PC-9 (cell line): Measurements from ENCODE around the gene FAM171A1. TPM values are rescaled to one million over a fixed set of nuclear protein-coding genes. Genes with fewer than 3 reads are reported as not detected.

Source experiments
- BruUV-seq: library from RNA; stranded (reverse); fragments of 400-500 nt; replicated peaks from 2 replicates; lab custom pipeline; 2021; lab: Mats Ljungman, UMichigan
- CTCF ChIA-PET: fragments of 300-600 bp; sonication (Branson Sonifier 250); formaldehyde crosslinking; loops from one replicate; lab custom pipeline; 2022; ENCODE audit warnings: antibody characterized with exemption; lab: Charles Lee
- POLR2A ChIA-PET: fragments of 300-600 bp; sonication (Branson Sonifier 250); formaldehyde crosslinking; loops from one replicate; lab custom pipeline; 2022; ENCODE audit warnings: antibody characterized with exemption; ENCODE audit not compliant: unreplicated experiment; lab: Charles Lee
- DNase-seq, 2 experiments: peaks; one replicate each; pipeline versions ENCODE4 v3.0.0 to v3.0.0-alpha.2; 2015 to 2022; ENCODE audit warnings: mixed read lengths in 1 of 2
- H2AFZ ChIP-seq: fragments of 200-600 bp; sonication (generic); 2 replicates; pipeline ENCODE4 v1.8.1; 2017; ENCODE audit warnings: antibody characterized with exemption
- H3F3A ChIP-seq: fragments of 200-600 bp; sonication (generic); 2 replicates; pipeline ENCODE4 v1.8.1; 2017; ENCODE audit warnings: antibody characterized with exemption, mild to moderate bottlenecking, low read depth; ENCODE audit not compliant: insufficient read depth
- H3K27ac ChIP-seq: fragments of 200-600 bp; sonication (generic); 2 replicates; pipeline ENCODE4 v1.6.1; 2016; ENCODE audit warnings: mixed run types
- H3K27me3 ChIP-seq: fragments of 200-600 bp; sonication (generic); 2 replicates; pipeline ENCODE4 v1.6.1; 2016; ENCODE audit warnings: low read depth, mixed run types; ENCODE audit not compliant: insufficient read depth
- H3K36me3 ChIP-seq: fragments of 200-600 bp; sonication (generic); 2 replicates; pipeline ENCODE4 v1.6.1; 2016; ENCODE audit warnings: low read depth, mixed run types
- H3K4me1 ChIP-seq: fragments of 200-600 bp; sonication (generic); replicated peaks from 2 replicates; pipeline ENCODE4 v1.6.1; 2016; ENCODE audit warnings: mixed run types; ENCODE audit not compliant: insufficient read depth
- H3K4me2 ChIP-seq: fragments of 200-600 bp; sonication (generic); 2 replicates; pipeline ENCODE4 v1.6.1; 2017; ENCODE audit warnings: mixed run types
- H3K4me3 ChIP-seq: fragments of 200-600 bp; sonication (generic); 2 replicates; pipeline ENCODE4 v1.6.1; 2016; ENCODE audit warnings: mixed run types
- H3K79me2 ChIP-seq: fragments of 200-600 bp; sonication (generic); 2 replicates; pipeline ENCODE4 v1.6.1; 2017; ENCODE audit warnings: low read depth, mixed run types
- H3K9me2 ChIP-seq: fragments of 200-600 bp; sonication (generic); 2 replicates; pipeline ENCODE4 v1.8.1; 2017; ENCODE audit warnings: mild to moderate bottlenecking; ENCODE audit not compliant: insufficient read depth
- H3K9me3 ChIP-seq: fragments of 200-600 bp; sonication (generic); 2 replicates; pipeline ENCODE4 v1.8.1; 2016; ENCODE audit warnings: low read depth; ENCODE audit not compliant: insufficient read depth
- H4K20me1 ChIP-seq: fragments of 200-600 bp; sonication (generic); 2 replicates; pipeline ENCODE4 v1.8.1; 2017; ENCODE audit not compliant: insufficient read depth
- EZH2 ChIP-seq: fragments of 200-600 bp; sonication (generic); IDR thresholded peaks from 2 replicates; pipeline ENCODE4 v1.8.0; 2017; ENCODE audit warnings: antibody characterized with exemption, low read depth
- intact Hi-C: fragments of 100-400 bp; cut with micrococcal nuclease; formaldehyde crosslinking; loops from one replicate; pipeline ENCODE4 v1.10.0; 2022; ENCODE audit not compliant: unreplicated experiment
- total RNA-seq: library from RNA; stranded (reverse); gene quantifications from 2 replicates; pipeline ENCODE4 v1.2.3, GENCODE V29; 2021
- TF ChIP-seq, protein P1 (sequence below): fragments of 200-600 bp; sonication (generic); conservative IDR thresholded peaks from 2 replicates; pipeline ENCODE4 v1.6.1; 2017; ENCODE audit warnings: mixed run types, antibody characterized with exemption, mild to moderate bottlenecking, moderate library complexity

The FAM171A1 gene
- total RNA-seq, 1 experiment from 2014 or later = 3.0 TPM

DNA sequence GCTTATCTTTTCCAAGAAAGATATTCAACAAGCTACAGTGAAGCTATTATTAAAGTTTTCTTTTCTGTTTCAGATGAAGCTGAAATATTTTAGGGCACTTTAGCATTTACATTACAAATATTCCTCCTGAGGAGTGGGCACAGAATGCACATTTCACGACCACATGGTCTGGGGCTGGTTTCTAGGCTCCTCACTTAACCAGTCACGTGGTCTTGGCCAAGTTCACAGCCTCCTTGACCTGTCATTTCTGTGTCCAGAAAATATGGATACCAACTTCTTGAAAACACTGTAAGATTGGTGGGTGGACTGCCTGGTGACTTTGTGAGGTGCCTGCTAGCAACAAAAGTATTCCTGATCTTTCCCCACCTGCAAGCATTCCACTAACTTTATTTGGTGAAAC, 70.9 kb downstream of the FAM171A1 start:
- Histone ChIP-seq H3K4me2 (no peak overlapping the region), H3K4me1 (no peaks in the 10 kb centered on the region), H2AFZ (no peak overlapping the region), H3K4me3 (no peak overlapping the region), H3F3A (no peaks in the 10 kb centered on the region), H3K27me3 (peaks cover 72% of the 10 kb centered on the region), H4K20me1 (no peaks in the 10 kb centered on the region), H3K9me2 (no peaks in the 10 kb centered on the region), H3K27ac (no peak overlapping the region), H3K9me3 (no peaks in the 10 kb centered on the region), H3K79me2 (no peaks in the 10 kb centered on the region), H3K36me3 (no peaks in the 10 kb centered on the region)
- BruUV-seq = no TSS peak
- TF ChIP-seq EZH2 = no peak
- DNase-seq = no peak
- intact Hi-C loops = no loop called here
- CTCF ChIA-PET = no interaction called here
- POLR2A ChIA-PET = no interaction called here

DNA sequence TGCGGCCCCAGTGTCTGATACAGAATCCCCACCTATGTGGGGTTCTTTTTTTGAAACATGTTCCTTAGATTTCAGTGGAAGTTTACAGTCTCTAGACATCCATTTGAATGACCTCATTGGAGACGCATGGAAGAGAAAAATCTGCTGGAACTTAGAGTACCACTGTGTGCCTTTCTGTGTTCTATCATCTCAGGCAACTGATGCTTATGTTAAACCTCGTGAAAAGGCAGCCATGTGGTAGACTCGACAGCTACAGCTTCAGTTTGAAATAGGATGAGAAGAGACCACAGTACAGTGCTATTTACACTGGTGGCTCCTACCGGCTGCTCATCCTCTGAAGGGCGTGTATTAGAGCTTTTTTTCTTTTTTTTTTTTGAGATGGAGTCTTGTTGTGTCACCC, 74.4 kb downstream of the FAM171A1 start:
- Histone ChIP-seq H3K79me2 (no peaks in the 10 kb centered on the region), H4K20me1 (no peaks in the 10 kb centered on the region), H3K27ac (no peak overlapping the region), H3K4me2 (no peak overlapping the region), H3K9me2 (no peaks in the 10 kb centered on the region), H2AFZ (no peak overlapping the region), H3K4me1 (no peaks in the 10 kb centered on the region), H3K4me3 (no peak overlapping the region), H3K9me3 (no peaks in the 10 kb centered on the region), H3K36me3 (no peaks in the 10 kb centered on the region), H3F3A (no peaks in the 10 kb centered on the region), H3K27me3 (peaks cover 58% of the 10 kb centered on the region)
- CTCF ChIA-PET = no interaction called here
- no peak for DNase-seq
- POLR2A ChIA-PET = no interaction called here
- intact Hi-C loops = no loop called here
- TF ChIP-seq, protein P1, sequence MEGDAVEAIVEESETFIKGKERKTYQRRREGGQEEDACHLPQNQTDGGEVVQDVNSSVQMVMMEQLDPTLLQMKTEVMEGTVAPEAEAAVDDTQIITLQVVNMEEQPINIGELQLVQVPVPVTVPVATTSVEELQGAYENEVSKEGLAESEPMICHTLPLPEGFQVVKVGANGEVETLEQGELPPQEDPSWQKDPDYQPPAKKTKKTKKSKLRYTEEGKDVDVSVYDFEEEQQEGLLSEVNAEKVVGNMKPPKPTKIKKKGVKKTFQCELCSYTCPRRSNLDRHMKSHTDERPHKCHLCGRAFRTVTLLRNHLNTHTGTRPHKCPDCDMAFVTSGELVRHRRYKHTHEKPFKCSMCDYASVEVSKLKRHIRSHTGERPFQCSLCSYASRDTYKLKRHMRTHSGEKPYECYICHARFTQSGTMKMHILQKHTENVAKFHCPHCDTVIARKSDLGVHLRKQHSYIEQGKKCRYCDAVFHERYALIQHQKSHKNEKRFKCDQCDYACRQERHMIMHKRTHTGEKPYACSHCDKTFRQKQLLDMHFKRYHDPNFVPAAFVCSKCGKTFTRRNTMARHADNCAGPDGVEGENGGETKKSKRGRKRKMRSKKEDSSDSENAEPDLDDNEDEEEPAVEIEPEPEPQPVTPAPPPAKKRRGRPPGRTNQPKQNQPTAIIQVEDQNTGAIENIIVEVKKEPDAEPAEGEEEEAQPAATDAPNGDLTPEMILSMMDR = no peak
- TF ChIP-seq EZH2 = no peak
- no TSS peak for BruUV-seq

DNA sequence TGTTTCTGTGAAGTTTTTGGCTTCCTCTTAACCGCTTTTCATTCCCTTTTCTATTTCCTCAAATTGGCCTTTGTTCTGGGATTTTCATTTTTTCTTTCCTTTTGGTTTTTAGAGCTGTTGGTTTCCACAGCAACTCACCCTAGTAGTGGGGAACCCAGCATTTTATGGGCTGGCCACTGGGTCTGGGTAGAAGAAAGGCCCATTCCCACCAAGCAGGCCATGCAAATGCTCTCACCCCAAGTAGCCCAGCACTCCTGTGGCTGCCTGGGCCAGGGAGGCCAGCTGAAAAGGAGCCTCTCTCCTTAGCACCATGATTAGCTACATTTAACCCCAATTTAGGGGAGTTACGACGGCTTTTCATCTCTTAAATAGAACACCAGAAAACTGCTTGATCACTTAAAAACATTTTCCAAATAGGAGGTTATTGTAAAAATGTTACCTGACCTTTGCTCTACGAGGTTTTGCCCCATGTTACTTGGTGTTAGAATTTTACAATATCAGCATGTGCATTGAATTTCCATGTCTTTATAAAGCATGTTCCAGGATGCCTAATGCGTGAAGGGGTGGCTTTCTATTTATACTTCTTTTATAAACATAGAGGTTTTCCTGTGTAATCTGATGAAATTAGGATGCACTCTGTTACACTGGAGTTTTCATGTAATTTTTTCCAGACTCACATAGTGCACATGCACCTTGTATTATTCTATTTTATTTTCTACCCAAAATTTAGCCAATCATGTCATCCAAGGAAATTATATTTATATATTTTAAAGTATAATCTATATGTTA, 75.4 kb downstream of the FAM171A1 start:
- H3F3A ChIP-seq = no peaks in the 10 kb centered on the region
- intact Hi-C loops = no loop called here
- ChIA-PET CTCF (no interaction called here), POLR2A (no interaction called here)
- H3K9me2 ChIP-seq = no peaks in the 10 kb centered on the region
- no peak overlapping the region for H3K4me2 ChIP-seq
- no peak overlapping the region for H3K27ac ChIP-seq
- H2AFZ ChIP-seq = no peak overlapping the region
- DNase-seq = no peak
- H3K4me3 ChIP-seq = no peak overlapping the region
- TF ChIP-seq, protein P1 = no peak
- TF ChIP-seq EZH2 = no peak
- no peaks in the 10 kb centered on the region for H4K20me1 ChIP-seq
- H3K27me3 ChIP-seq = peaks cover 53% of the 10 kb centered on the region
- H3K4me1 ChIP-seq = no peaks in the 10 kb centered on the region
- no peaks in the 10 kb centered on the region for H3K9me3 ChIP-seq
- no peaks in the 10 kb centered on the region for H3K36me3 ChIP-seq
- H3K79me2 ChIP-seq = no peaks in the 10 kb centered on the region
- BruUV-seq = no TSS peak
